DMS153 treated with DMSO at 0.1 percent for 48 hours (cell line): Measurements from ENCODE around the gene RAB3D.
"Not testable (repeated sequence)": the region's sequence is repeated elsewhere in the genome, so short reads cannot be mapped to it uniquely, and the experiment has no call there.

Source experiments
- DNase-seq: peaks from one replicate; lab custom pipeline; 2025; ENCODE audit not compliant: unreplicated experiment; lab: John Stamatoyannopoulos, UW

RAB3D gene

DNA sequence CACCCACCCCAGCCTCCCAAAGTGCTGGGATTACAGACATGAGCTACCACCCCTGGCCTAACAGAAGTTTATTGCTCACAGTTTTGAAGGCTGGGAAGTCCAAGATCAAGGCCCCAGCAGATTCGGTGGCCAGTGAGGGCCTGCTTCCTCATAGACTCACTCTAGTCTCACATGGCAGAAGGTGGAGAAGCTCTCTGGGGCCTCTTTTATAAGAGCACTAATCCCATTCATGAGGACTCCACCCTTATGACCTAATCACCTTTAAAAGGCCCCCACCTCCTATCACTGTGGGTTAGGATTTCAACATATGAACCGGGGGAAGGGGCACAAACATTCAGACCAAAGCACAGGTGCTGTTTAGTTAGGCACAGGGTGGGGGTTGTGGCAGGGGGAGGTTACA lies 28.1 kb upstream of the RAB3D start:
- DNase-seq, result no peak

DNA sequence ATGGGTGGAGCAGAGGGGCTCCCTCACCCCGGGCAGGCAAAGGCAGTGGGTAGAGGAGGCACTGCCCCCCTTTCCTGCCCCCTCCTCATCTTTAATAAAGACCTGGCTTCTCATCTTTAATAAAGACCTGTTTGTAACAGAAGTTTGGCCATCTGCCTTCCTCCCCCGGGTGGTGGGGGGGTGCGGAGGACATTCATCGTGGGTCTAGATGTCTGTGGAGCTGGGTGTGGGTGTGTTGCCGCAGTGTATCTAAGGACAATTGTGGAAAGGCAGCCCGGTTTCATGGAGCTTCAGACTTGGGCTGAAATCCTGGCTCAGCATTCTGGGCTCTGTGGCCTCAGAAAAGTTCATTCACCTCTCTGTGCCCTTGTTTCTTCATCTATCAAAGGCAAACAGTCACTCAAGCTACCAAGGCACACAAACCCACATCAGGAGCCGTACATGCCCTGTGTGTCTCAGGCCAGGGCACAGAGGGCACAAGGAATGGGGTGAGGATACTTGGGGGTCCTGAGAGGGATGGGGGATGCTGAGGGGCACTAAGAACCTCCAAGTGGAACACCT lies 26.2 kb upstream of the RAB3D start:
- no peak for DNase-seq

DNA sequence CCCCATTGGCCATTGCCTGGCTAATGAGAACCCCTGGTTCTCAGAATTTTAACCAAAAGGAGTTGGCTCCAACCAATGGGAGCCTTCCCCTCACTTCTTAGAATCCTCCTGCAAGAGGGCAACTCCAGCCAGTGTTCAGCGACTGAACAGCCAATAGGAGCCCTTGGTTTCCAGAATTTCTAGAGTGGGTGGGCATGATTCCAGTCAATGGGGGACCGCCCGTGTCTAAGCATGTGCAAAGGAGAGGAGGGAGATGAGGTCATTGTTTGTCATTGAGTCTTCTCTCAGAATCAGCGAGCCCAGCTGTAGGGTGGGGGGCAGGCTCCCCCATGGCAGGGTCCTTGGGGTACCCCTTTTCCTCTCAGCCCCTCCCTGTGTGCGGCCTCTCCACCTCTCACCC lies 25.5 kb upstream of the RAB3D start:
- no peak for DNase-seq

DNA sequence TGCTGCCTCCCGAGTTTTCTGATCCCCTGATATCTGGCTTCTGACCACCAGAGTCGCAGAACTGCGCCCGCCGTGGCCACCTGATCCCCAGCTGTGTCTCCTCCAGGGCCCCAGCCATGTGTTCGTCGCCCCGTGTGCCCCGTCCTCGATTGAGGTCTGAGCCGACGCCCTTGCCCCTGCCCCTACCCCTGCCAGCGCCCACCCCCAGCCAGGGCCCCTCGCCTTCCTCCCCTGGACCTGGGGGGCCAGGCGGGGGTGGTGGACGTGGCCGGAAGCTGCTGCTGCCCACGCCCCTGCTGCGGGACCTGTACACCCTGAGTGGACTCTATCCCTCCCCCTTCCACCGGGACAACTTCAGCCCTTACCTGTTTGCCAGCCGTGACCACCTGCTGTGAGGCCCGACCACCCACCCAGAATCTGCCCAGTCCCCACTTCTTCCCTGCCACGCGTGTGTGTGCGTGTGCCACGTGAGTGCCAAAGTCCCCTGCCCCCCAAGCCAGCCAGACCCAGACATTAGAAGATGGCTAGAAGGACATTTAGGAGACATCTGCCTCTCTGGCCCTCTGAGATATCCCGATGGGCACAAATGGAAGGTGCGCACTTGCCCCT lies 24.9 kb upstream of the RAB3D start:
- DNase-seq, result no peak

DNA sequence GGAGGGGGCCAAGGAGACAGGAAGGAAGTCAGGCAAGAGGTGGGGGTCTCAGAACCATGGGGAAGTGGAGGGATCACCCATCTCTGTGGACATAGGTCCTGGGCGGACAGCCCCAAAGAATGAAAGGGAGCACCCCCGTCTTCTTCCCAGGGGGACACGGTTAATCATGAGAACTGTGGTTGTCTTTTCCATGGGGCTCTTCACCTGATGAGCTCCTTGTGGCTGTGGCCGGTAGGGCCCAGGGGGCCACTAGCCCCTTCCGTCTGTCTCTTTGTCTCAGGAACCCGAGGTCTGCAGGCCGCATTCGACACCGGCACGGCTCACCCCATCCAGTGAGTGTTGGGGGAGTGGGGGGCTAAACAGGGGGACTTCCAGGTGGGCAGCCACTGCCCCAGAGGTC lies 24.4 kb upstream of the RAB3D start:
- DNase-seq, result no peak

DNA sequence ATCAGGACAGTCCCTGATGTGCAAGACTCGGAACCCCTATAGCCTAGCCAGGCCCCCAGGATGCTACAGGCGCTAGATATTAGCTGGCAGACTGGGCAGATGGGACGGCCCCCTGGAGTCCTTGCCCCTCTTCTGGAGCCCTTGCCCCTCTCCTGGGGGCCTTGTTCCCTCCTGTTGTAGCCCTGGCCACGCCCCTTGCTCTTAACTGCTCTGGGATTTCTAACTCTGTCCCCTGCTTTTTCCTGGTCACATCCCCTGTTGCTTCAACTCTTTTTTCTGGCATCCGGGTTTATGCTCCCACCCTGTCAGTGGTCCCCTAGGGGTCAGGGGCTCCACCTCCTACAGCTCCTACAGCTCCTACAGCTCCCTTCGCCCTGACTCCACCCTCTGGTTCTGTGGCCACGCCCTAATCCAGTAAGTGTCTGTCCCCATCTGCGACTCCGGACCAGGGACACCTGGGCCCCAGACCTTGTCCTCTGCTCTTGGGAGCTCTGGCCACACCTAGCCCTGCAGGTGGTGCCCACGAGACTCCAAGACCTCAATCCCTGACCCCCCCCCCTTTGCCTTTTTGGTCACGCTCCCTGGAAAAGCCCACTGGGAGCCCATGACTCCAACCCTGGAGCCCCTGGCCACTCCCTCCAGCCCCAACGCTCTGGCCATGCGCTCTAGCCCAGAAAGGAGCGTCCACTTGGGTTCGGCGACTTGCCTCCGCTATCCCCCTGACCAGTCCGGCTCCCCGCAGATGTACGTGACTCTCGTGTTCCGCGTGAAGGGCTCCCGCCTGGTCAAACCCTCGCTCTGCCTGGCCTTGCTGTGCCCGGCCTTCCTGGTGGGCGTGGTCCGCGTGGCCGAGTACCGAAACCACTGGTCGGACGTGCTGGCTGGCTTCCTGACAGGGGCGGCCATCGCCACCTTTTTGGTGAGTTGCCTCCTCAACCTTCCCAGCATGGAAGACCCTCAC lies 22.6 kb upstream of the RAB3D start:
- DNase-seq, result no peak

DNA sequence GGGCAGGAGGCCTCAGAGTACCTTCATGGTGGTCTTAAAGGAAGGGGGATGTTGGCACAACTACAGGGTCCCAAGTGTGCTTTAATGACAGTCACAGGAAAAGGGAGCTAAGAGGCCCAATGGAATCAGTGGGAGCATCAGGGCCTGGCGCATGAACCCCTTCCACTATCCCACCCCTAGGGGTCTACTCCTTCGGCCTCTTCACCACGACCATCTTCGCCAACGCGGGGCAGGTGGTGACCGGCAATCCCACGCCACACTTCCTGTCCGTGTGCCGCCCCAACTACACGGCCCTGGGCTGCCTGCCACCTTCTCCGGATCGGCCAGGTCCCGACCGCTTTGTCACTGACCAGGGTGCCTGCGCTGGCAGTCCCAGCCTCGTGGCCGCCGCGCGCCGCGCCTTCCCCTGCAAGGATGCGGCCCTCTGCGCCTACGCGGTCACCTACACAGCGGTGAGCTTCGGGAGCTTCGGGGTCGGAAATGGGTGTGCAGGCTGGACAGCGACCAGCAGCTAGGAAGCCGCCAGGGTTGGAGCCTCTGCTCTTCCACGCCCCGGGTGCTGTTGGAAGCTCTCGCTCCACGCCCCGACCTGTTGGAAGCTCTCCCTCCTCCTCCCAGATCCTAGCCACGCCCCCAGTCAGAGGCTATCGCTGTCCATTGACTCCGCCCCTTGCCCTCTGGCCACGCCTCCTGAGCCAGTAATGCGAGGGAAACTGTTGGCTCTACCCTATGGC lies 21.7 kb upstream of the RAB3D start:
- no peak for DNase-seq

DNA sequence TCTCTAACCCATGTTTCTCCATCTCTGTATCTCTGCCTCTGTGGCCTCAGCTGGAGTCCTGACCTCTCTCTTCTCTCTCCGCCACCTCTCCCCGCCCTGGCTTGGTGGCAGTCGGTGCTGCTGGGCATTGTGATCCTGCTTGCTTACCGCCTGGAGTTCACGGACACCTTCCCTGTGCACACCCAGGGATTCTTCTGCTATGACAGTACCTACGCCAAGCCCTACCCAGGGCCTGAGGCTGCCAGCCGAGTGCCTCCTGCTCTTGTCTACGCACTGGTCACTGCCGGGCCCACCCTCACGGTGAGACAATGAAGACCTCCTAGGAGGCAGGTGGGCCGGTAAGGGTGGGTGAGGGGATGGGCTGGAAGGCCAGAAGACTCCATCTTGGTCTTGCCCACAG lies 20.0 kb upstream of the RAB3D start:
- DNase-seq, result no peak

DNA sequence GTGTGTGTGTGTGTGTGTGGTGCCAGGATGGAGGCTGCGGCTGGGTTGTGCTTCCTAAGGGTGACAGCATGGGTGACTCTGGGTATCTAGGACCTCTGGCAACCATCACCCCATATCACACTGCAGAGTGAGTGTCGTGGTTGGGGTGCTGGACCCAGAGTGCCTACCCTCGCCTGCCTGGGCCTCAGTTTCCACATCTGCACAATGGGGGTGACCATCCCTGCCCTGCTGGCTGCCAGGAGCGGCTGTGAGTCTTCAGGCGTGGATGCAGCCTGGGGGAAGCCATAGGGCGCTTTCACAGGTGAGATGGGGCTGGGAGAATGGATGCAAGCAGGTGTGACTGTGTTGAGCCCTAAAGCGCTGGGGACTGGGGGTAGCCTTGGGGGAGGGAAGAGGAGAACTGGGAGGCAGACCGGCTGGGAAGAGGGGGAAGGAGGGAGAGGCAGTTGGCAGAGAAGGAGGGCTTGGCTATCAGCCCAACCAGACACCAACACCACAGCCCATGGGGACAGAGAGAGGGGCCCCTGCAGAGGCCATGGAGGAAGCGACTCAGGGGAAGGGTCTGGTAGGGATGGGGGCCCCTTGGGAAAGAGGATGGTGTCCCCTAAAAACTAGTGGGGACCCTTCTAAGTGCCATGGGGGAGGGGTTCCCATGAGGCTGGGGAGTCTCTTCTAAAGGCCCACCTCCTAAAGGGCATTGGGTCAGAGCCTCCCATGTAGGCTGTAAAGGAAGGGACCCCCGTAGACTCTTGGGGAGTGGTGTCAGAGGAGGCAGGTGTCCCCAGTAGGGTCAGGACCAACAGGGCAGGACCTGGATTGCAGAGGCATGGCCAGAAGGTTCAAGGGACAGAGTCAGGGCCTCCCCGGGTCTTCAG lies 17.5 kb upstream of the RAB3D start:
- no peak for DNase-seq

DNA sequence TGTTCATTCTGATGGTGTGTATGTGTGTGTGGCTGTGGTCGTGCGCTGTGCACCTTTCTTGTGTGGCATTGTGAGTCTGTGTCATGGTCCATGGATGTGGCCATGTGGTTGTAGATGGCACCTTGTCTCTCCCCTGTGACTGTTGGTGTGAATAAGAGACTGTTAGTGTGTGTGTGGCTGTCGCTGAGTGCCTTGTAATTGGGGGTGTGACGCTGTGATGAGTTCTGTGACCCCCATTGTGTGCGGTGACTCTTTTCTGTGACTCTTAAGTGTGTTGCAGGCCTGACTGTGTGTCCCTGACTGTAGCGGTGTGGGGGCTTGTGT lies 16.6 kb upstream of the RAB3D start:
- no peak for DNase-seq

DNA sequence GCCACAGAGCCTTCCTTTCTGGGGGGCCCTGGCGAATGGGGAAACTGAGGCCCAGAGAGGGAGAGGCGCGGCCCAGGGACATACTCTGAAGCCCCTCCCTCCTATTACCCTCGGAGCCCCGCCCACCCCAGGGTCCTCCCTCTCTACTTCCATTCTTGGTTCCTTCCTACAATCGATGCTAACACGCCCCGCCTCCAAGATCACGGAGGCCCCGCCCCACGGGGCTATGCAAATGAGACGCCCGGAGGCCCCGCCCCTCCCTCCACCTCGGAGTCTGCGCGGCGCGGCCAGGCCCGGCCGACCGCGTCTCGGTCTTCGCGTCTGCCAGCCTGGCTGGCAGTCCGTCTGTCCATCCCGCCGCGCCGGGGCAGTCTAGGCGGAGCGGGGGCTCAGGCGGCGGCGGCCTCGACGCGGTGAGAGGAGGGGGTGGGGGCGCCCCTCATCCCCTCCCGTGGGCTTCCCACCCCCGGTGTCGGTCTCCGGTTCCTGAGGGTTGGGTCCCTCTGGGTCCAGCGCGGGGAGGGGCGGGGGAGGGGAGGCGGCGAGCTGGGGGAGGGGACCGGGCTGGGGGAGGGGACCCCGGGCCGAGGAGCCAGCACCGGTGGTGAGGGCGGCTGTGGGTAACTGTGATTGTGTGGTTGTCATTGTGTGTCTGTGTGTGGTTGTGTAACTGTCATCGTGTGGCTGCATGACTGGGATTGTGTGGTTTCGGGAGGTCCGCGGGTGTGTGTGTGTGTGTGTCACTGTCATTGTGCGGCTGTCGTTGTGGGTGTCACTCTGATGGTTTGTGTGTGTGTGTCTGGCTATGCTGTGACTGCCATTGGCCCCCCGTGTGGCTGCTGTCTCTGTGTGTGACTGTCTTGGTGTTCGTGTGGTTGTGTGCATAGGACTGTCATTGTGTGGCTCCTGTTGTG lies 16.0 kb upstream of the RAB3D start, which contains the start of gene PLPPR2:
Gene PLPPR2 (plus strand): TSS at position 273 of the 914 bp plus-strand sequence. CDS start 2,242 bp downstream, outside the sequence.
- peak; percentile 68 for DNase-seq

DNA sequence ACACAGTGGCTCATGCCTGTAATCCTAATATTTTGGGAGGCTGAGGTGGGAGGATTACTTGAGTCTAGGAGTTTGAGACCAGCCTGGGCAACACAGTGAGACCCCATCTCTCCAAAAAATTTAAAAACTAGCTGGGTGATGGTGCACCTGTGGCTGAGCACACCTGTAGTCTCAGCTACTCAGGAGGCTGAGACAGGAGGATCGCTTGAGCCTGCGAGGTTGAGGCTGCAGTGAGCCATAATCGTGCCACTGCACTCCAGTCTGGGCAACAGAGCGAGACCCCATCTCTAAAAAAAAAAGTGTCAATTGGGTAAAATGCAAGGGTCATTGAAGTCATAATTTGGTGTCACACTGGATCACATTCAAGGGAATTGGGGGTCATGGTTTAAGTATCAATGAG lies 14.6 kb upstream of the RAB3D start:
- DNase-seq, result not testable (repeated sequence)

DNA sequence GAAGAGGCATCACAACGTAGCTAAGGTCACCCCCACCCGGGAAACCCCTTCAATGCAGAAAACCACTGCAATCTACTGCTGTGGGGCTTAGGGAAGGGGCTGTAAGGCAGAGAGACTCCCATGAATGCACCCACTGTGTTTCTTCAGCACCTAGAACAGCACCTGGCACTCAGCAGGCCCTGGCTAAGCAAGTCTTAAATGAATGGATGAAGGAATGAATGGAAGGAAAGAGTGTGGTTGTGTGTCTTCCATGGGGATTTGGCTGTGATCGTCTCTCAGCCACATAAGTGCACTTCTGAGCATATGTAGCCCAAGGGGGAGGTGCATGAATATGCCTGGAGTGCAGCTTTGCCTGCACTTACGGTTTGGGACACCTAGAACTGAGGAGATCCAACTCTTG lies 9.7 kb upstream of the RAB3D start:
- DNase-seq, result no peak

DNA sequence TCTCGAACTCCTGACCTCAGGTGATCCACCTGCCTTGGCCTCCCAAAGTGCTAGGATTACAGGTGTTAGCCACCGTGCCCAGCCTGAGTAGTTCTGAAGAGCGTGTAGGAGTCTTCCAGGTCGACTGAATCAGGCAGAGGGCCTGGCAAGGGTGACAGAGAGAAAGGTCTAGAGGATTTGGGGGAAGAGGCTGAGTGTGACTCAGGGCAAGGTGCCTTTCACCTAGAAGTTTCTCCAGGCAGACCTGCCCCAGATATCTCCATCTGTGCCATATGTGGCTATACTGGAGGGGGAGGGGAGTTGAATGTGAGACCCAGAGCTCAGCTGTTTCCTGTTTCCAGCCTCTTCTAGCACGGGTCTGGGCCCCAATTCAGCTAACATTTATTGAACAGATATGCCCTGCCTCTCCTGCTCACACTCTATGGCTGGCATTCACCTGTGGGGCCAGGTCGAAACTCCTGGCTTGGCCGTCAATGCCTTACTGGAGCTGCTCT lies 8.1 kb upstream of the RAB3D start:
- no peak for DNase-seq

DNA sequence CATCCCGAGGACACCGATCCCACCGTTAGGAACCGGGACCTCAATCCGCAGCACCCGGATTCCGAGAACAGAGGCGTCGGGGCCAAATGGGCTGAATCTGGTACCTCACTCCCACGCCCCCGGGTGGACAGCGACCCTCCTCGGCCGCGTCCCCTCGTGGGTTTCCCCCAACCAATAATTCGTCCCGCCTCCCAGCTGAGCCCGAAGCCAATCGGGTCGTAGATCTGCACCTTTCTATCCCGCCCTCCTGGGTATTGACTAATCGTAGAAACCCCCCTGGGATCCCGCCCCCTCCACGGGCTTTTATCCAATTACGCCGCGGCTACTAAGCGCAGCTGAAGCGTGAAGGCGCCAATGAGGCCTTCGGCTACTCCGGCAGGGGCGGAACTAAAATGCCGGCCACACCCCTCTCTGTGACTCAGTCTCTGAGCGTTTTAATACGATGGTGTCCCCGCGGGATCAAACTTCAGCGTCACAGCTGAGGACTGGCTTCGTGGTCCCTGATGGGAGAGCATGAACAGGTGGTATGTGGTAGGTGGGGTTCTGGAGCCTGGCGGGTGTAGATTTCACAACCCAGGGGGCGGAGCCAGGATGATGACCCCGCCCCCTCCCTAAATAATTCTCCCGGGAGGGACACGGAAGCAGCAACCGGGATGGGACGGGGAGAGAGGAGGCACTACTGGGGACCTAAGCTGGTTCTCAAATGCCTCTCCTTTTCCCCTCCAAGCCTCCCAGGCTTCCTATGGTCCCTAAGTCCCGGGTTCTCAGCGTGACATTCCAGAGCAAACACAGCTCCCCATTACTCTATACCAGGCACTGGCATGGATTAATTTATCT lies 6.9 kb upstream of the RAB3D start, which contains the start of the genes CCDC159 and TMEM205:
Gene CCDC159 (plus strand): TSS at position 416 of the 837 bp plus-strand sequence. CDS start 88 bp downstream, at position 504.
Gene TMEM205 (minus strand): TSS at position 165 of the 837 bp plus-strand sequence. CDS start 649 bp downstream, outside the sequence.
- peak; percentile 98 for DNase-seq

DNA sequence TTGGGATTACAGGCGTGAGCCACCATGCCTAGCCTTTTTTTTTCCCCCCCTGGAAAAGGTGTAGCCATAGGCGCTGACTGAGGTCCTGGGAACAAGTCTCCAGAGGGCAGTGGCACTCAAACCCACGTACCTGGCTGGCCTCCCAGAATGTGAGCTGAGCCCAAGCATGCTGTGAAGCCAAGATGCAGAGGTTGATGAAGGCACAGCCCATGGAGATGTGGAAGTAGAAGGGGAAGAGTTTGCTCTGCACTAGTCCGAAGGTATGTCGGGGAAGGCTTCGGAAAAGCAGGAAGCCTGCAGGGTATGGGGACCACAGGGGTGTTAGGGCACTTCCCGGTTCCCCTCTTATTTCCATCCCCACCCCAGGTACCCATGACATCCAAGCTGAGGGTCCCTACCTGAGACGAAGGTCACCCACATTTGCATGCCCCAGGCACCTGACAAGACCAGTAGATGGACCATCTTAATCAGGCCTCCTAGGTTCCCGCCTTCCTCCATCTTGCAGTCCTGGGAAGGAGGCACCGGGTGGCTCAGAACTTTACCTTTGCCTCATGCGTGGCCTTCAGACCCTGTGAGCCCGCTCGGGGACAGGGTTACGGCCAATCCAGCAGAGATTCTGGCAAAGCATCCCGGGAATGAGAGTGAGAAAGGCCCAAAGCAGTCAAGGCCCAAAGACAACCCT lies 5.8 kb upstream of the RAB3D start:
- no peak for DNase-seq

DNA sequence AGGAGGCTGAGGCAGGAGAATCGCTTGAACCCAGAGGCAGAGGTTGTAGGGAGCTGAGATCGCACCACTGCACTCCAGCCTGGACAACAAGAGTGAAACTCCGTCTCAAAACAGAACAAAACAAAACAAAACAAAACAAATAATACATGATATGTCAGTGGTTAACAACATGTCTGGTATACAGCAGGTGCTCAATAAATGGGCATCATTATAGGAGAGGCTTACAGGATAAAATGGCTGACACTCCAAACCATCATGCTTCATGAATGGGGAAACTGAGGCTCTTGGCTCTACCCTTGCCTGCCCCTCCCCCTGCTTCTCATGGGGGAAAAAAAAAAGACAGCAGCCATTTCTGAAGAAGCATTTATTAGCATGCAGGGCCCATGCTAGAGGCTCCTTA lies 3.0 kb upstream of the RAB3D start:
- DNase-seq, result no peak

DNA sequence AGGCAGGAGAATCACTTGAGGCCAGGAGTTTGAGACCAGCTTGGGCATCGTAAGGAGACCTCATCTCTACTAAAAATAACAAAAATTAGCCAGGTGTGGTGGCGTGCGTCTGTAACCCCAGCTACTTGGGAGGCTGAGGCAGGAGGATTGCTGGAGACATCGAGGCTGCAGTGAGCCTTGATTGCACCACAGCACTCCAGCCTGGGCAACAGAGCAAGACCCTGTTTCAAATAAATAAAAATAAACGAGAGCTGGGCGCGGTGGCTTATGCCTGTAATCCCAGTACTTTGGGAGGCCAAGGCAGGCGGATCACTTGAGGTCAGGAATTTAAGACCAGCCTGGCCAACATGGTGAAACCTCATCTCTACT lies 626 bp upstream of the RAB3D start:
- not testable (repeated sequence) for DNase-seq
